Glutamatergic neuron (in vitro differentiated cells): Measurements from ENCODE around the gene TLL1. TPM values are rescaled to one million over a fixed set of nuclear protein-coding genes. Genes with fewer than 3 reads are reported as not detected.

ENCODE experiments used
- DNase-seq: peaks from one replicate; pipeline ENCODE4 v3.0.0; 2022
- H3K27ac Mint-ChIP-seq: one replicate; pipeline ENCODE4 v1.8.0; 2020; ENCODE audit warnings: mild to moderate bottlenecking, mixed read lengths, inconsistent platforms; ENCODE audit not compliant: unreplicated experiment
- H3K27me3 Mint-ChIP-seq: one replicate; pipeline ENCODE4 v1.8.0; 2020; ENCODE audit warnings: mild to moderate bottlenecking, moderate library complexity, mixed read lengths, inconsistent platforms; ENCODE audit not compliant: unreplicated experiment
- H3K36me3 Mint-ChIP-seq: one replicate; pipeline ENCODE4 v1.8.0; 2020; ENCODE audit warnings: mild to moderate bottlenecking, mixed read lengths, inconsistent platforms; ENCODE audit not compliant: unreplicated experiment
- H3K4me1 Mint-ChIP-seq: one replicate; pipeline ENCODE4 v1.8.0; 2020; ENCODE audit warnings: mild to moderate bottlenecking, low read depth, mixed read lengths, inconsistent platforms; ENCODE audit not compliant: unreplicated experiment
- H3K4me3 Mint-ChIP-seq: one replicate; pipeline ENCODE4 v1.8.0; 2020; ENCODE audit warnings: mild to moderate bottlenecking, mixed read lengths, inconsistent platforms; ENCODE audit not compliant: unreplicated experiment
- H3K9me3 Mint-ChIP-seq: one replicate; pipeline ENCODE4 v1.8.0; 2020; ENCODE audit warnings: mild to moderate bottlenecking, moderate library complexity, mixed read lengths, inconsistent platforms; ENCODE audit not compliant: unreplicated experiment
- total RNA-seq: library from RNA; stranded (reverse); fragmentation: NEBNext Ultra II Directional; extraction: Animal tissue kit (Norgen Biotek cat#: 25700); gene quantifications from one replicate; pipeline ENCODE4 v1.2.1, GENCODE V29; 2021; ENCODE audit not compliant: unreplicated experiment
- TF ChIP-seq, protein P1 (sequence below): fragments of 200-600 bp; sonication (generic); IDR thresholded peaks from one replicate; pipeline ENCODE4 v1.5.0; 2021; ENCODE audit not compliant: partially characterized antibody, unreplicated experiment

TLL1 gene
- total RNA-seq, 1 donor from 2014 or later = 0.15 TPM

DNA sequence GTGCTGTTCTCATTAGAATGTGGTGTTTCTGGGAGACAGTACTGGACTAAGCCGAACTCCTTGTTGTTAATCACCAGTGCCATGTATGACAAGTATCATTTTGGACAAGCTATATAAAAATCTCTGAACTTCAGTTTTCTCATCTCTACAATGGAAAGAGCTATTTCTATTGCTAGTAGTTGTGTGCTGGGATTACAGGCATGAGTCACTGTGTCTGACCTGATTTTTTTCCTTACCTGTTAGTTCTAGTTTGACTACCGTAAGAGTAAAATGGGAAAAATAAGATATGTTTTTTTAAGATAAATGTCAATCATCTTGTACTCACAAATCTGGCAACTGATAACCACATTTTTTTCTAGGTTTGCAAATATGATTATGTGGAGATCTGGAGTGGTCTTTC lies 192.3 kb downstream of the TLL1 start:
- no peak for DNase-seq
- Mint-ChIP-seq H3K36me3 (no peaks in the 10 kb centered on the region), H3K27me3 (no peaks in the 10 kb centered on the region), H3K4me3 (no peak overlapping the region), H3K27ac (no peak overlapping the region), H3K9me3 (no peaks in the 10 kb centered on the region), H3K4me1 (no peaks in the 10 kb centered on the region)
- TF ChIP-seq, protein P1, sequence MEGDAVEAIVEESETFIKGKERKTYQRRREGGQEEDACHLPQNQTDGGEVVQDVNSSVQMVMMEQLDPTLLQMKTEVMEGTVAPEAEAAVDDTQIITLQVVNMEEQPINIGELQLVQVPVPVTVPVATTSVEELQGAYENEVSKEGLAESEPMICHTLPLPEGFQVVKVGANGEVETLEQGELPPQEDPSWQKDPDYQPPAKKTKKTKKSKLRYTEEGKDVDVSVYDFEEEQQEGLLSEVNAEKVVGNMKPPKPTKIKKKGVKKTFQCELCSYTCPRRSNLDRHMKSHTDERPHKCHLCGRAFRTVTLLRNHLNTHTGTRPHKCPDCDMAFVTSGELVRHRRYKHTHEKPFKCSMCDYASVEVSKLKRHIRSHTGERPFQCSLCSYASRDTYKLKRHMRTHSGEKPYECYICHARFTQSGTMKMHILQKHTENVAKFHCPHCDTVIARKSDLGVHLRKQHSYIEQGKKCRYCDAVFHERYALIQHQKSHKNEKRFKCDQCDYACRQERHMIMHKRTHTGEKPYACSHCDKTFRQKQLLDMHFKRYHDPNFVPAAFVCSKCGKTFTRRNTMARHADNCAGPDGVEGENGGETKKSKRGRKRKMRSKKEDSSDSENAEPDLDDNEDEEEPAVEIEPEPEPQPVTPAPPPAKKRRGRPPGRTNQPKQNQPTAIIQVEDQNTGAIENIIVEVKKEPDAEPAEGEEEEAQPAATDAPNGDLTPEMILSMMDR = no peak

DNA sequence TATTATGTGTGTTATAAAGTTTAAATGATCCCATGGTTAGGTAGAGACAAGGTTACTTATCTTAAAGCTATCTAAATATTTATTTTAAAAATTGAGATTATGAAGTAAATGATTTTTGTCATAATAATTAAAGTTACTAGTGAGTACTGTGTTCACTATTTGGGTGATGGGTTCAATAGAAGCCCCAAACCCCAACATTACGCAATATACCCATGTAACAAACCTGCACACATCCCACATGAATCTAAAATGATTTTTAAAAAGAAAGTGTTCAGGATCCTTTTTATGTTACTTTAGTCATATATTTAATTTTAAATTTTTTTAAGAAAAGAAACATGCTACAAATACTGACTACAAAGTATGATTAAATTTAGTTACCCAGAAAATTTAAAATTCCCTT lies 193.9 kb downstream of the TLL1 start:
- no peak overlapping the region for H3K27ac Mint-ChIP-seq
- H3K27me3 Mint-ChIP-seq = no peaks in the 10 kb centered on the region
- no peak overlapping the region for H3K4me3 Mint-ChIP-seq
- no peaks in the 10 kb centered on the region for H3K9me3 Mint-ChIP-seq
- no peak for DNase-seq
- no peaks in the 10 kb centered on the region for H3K4me1 Mint-ChIP-seq
- H3K36me3 Mint-ChIP-seq = no peaks in the 10 kb centered on the region
- TF ChIP-seq, protein P1 = no peak

DNA sequence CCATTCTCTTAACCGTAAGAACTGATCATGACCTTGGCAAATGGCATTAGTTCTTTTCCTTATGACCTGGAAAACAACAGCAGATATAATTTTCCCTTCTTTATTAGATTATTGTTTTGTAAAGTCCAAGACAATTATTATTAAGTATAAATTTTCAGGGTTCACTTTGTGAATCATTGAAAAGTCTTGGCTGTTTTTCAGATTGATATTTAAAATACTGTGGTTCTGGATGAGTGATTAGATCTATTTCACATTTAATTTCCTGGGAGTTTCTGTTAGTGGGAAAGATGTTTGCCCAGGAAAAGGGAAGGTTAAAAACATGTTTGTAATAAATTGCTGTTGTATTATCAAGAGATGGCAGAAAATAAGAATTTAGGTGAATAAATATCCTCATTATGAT lies 194.9 kb downstream of the TLL1 start:
- TF ChIP-seq, protein P1 = no peak
- Mint-ChIP-seq H3K27me3 (no peaks in the 10 kb centered on the region), H3K36me3 (no peaks in the 10 kb centered on the region), H3K4me3 (no peak overlapping the region), H3K27ac (no peak overlapping the region), H3K9me3 (no peaks in the 10 kb centered on the region), H3K4me1 (no peaks in the 10 kb centered on the region)
- no peak for DNase-seq

DNA sequence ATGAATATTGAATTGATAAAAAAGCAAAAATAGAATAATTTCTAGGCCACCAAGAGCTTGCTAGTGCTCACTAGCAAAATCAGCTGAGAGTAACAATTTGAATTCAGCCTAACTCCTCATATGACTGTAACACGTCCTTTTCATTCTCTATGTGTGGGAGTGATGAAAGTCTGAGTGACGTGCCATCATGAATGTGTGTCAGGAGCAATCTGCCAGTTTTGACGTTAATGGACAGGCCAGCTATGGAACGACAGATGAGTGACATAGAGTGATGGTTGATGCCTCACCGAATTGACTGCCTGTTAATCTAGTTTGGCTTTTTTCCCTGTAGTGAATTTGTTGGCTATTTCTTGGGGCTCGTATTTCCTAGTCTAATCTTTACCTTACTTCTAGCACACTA lies 200.7 kb downstream of the TLL1 start:
- peak overlapping the region; percentile 92 for H3K27ac Mint-ChIP-seq
- DNase-seq = peak; percentile 34
- peak overlapping the region; percentile 57 for H3K4me3 Mint-ChIP-seq
- H3K36me3 Mint-ChIP-seq = no peaks in the 10 kb centered on the region
- TF ChIP-seq, protein P1 = no peak
- no peaks in the 10 kb centered on the region for H3K9me3 Mint-ChIP-seq
- peaks cover 10% of the 10 kb centered on the region for H3K4me1 Mint-ChIP-seq
- no peaks in the 10 kb centered on the region for H3K27me3 Mint-ChIP-seq

DNA sequence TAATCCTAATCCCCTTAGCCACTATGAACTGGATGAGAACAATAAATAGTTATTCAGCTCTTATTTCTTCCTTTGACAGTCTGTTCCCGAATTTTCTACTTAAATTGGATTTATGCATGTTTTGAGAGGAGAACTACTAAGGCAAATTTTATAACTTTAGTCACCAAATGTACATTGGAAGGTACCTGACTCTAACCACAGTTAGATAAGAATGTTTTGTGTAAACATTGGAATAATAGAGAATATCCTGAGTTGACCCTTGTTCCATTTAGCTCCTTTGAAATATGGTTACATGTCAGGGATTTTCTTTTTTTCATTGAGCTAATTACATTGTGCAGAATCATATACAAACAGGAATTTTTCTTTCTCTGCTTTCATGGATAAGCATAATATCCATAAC lies 202.6 kb downstream of the TLL1 start:
- TF ChIP-seq, protein P1 = no peak
- Mint-ChIP-seq H3K36me3 (no peaks in the 10 kb centered on the region), H3K9me3 (no peaks in the 10 kb centered on the region), H3K27ac (no peak overlapping the region), H3K4me3 (no peak overlapping the region), H3K27me3 (no peaks in the 10 kb centered on the region), H3K4me1 (peaks cover 10% of the 10 kb centered on the region)
- DNase-seq = no peak
